ENCODE results near the gene RAPGEF5.

The RAPGEF5 gene

DNA sequence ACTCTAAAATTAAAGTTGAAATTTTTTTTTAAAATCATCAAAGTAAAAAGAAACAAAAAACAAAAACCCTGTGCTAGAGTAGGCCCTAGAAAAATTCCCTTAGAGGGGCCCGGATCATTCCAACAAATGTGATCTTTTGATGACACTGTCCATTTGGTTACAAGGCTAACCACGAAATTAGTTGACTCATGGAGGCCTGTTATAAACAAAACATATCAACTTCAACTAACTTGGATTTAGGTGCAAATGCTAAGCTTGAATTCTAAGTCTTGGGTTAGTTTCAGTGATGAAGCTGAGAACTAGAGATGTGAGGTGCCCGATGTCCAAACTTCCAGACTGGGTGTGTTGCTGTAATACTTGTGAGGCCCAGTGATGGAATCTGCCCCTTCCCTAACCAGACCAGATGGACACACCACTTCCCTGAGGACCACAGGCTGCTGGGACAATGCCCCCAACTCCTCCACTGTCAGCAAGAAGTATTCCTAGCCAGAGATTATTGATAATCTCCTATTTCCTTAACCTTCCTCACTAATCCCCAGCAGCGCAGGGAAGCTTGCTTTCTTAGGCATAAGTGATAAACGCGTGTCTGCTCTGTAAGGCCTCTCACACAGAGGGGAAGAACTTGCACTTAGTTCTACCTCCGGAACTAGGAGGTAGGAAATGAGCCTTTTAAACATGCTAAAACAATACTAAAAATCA, 108.7 kb downstream of the RAPGEF5 start:
- no peak overlapping the region for H3K27ac ChIP-seq (ENCODE audit: low read depth, low read length)
- no peak overlapping the region for H4K91ac ChIP-seq (ENCODE audit: low read depth, low read length)
- no peak overlapping the region for H4K8ac ChIP-seq (ENCODE audit: low read depth, low read length)
- H2BK120ac ChIP-seq (ENCODE audit: insufficient read depth, low read length, poor library complexity): no peak overlapping the region
- no peaks in the 10 kb centered on the region for H3K79me2 ChIP-seq (ENCODE audit: control insufficient read depth, insufficient read depth, low read length, poor library complexity)
- no peaks in the 10 kb centered on the region for H3K27me3 ChIP-seq (ENCODE audit: insufficient read depth, low read length)
- no peak overlapping the region for H3K9ac ChIP-seq (ENCODE audit: low read length)
- H3K36me3 ChIP-seq (ENCODE audit: control insufficient read depth in 1 of 2, insufficient read depth in 2 of 2, low read length in 2 of 2): no peaks in the 10 kb centered on the region
- H3K4me2 ChIP-seq (ENCODE audit: low read length): no peak overlapping the region
- H3K4ac ChIP-seq (ENCODE audit: low read depth, low read length): no peak overlapping the region
- no peaks in the 10 kb centered on the region for H3K4me1 ChIP-seq (ENCODE audit: control insufficient read depth in 1 of 2, insufficient read depth in 2 of 2, low read length in 2 of 2)
- no peak overlapping the region for H2BK12ac ChIP-seq (ENCODE audit: low read length)
- DNase-seq: no peak
- H4K12ac ChIP-seq (ENCODE audit: low read depth, low read length): no peak overlapping the region
- no peak overlapping the region for H2AFZ ChIP-seq (ENCODE audit: insufficient read depth, low read length, poor library complexity)
- H3K14ac ChIP-seq (ENCODE audit: low read length): no peak overlapping the region
- no peak overlapping the region for H3K4me3 ChIP-seq (ENCODE audit: low read depth, low read length)
- H3K9me3 ChIP-seq (ENCODE audit: insufficient read depth, low read depth, low read length): no peaks in the 10 kb centered on the region
- no peak overlapping the region for H3K23ac ChIP-seq (ENCODE audit: low read length)
- no peaks in the 10 kb centered on the region for H3K79me1 ChIP-seq (ENCODE audit: low read length)
- H3K18ac ChIP-seq (ENCODE audit: low read length): no peak overlapping the region
- no peak overlapping the region for H2BK5ac ChIP-seq (ENCODE audit: low read depth, low read length, poor library complexity)
- H2AK5ac ChIP-seq (ENCODE audit: low read length): no peak overlapping the region
- WGBS (ENCODE audit: extremely low coverage, insufficient coverage, insufficient read length): no CpG with 5 or more reads among the region's 7 CpGs

DNA sequence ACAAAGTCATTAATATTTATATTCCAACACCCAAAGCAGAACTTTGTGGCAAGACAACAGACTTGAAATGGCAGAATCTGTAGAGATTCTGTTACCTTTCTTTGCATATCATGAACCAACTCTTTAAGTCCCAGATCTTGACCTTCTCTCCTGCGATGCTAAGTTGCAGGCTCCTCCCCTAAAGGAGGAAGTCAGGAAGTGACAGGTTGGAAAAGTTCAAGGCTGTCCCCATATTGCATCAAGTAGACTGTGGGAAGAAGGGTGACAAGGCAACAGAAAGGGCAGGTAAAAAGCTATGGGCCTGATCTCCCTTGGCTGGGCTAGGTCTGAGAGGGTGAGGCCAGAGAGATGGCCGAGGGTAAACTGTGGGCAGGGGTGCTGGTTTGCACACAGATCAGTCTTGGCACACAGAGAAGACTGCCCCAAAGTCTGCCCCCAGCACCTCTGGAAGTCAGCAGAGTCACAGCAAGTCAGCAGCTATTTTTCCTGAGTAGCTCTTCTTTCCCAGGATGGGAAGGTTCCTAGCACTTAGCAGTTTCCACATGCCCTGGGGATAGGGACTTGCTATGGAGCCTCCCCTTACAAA, 115.1 kb downstream of the RAPGEF5 start:
- no peak for DNase-seq
- Histone ChIP-seq H2BK12ac (ENCODE audit: low read length) (no peak overlapping the region), H3K23ac (ENCODE audit: low read length) (no peak overlapping the region), H3K27me3 (ENCODE audit: insufficient read depth, low read length) (no peaks in the 10 kb centered on the region), H2AK5ac (ENCODE audit: low read length) (no peak overlapping the region), H3K36me3 (ENCODE audit: control insufficient read depth in 1 of 2, insufficient read depth in 2 of 2, low read length in 2 of 2) (no peaks in the 10 kb centered on the region), H3K4ac (ENCODE audit: low read depth, low read length) (no peak overlapping the region), H3K14ac (ENCODE audit: low read length) (no peak overlapping the region), H3K4me1 (ENCODE audit: control insufficient read depth in 1 of 2, insufficient read depth in 2 of 2, low read length in 2 of 2) (peaks cover under 1 to 4% of the 10 kb centered on the region in 2 experiments), H2BK120ac (ENCODE audit: insufficient read depth, low read length, poor library complexity) (no peak overlapping the region), H3K9ac (ENCODE audit: low read length) (no peak overlapping the region), H3K9me3 (ENCODE audit: insufficient read depth, low read depth, low read length) (no peaks in the 10 kb centered on the region), H2AFZ (ENCODE audit: insufficient read depth, low read length, poor library complexity) (no peak overlapping the region), H3K79me2 (ENCODE audit: control insufficient read depth, insufficient read depth, low read length, poor library complexity) (no peaks in the 10 kb centered on the region), H3K4me2 (ENCODE audit: low read length) (no peak overlapping the region), H4K91ac (ENCODE audit: low read depth, low read length) (no peak overlapping the region), H3K18ac (ENCODE audit: low read length) (no peak overlapping the region), H2BK5ac (ENCODE audit: low read depth, low read length, poor library complexity) (no peak overlapping the region), H3K27ac (ENCODE audit: low read depth, low read length) (no peak overlapping the region), H3K4me3 (ENCODE audit: low read depth, low read length) (no peak overlapping the region), H3K79me1 (ENCODE audit: low read length) (no peaks in the 10 kb centered on the region), H4K8ac (ENCODE audit: low read depth, low read length) (no peak overlapping the region), H4K12ac (ENCODE audit: low read depth, low read length) (no peak overlapping the region)
- no CpG with 5 or more reads among the region's 2 CpGs for WGBS (ENCODE audit: extremely low coverage, insufficient coverage, insufficient read length)

DNA sequence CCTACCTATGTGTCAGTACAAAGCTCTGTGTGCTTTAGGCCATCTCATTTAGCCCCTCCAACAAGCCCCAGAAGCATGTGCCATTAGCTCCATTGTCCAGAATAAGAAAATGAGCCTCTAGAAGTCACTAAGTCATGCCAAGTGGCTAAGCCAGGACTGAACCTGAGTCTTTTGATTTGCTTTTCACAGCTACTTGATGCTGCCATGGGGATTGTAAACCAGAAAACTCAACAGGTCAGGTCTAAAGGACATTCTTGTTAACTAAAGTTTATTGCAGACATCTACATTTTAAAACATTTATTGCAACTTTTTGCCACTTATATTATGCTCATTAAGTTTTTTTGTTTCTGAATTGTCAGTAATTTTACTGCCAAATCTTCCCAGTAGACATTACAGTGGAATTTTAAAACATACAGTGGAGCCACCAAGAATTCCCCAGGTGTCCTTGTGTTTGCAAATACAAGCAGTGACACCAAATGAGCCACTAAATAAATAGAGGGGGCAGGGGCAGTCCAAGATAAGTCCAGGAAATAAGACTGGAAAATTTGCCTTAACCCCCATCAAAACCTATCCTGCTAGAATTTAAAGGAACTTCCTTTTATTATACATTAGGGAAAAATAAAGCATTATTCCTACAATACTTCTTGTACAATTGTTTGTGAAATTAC, 115.9 kb downstream of the RAPGEF5 start:
- H3K27me3 ChIP-seq (ENCODE audit: insufficient read depth, low read length): no peaks in the 10 kb centered on the region
- H3K14ac ChIP-seq (ENCODE audit: low read length): no peak overlapping the region
- no peak overlapping the region for H2BK120ac ChIP-seq (ENCODE audit: insufficient read depth, low read length, poor library complexity)
- no peak overlapping the region for H2AK5ac ChIP-seq (ENCODE audit: low read length)
- H3K36me3 ChIP-seq (ENCODE audit: control insufficient read depth in 1 of 2, insufficient read depth in 2 of 2, low read length in 2 of 2): no peaks in the 10 kb centered on the region
- H2BK5ac ChIP-seq (ENCODE audit: low read depth, low read length, poor library complexity): no peak overlapping the region
- H3K4me1 ChIP-seq (ENCODE audit: control insufficient read depth in 1 of 2, insufficient read depth in 2 of 2, low read length in 2 of 2): peaks cover 8 to 9% of the 10 kb centered on the region in 2 experiments
- H3K27ac ChIP-seq (ENCODE audit: low read depth, low read length): no peak overlapping the region
- no peak overlapping the region for H2AFZ ChIP-seq (ENCODE audit: insufficient read depth, low read length, poor library complexity)
- no peak overlapping the region for H3K23ac ChIP-seq (ENCODE audit: low read length)
- H3K9me3 ChIP-seq (ENCODE audit: insufficient read depth, low read depth, low read length): no peaks in the 10 kb centered on the region
- H3K4ac ChIP-seq (ENCODE audit: low read depth, low read length): no peak overlapping the region
- H2BK12ac ChIP-seq (ENCODE audit: low read length): no peak overlapping the region
- H4K91ac ChIP-seq (ENCODE audit: low read depth, low read length): no peak overlapping the region
- H4K12ac ChIP-seq (ENCODE audit: low read depth, low read length): no peak overlapping the region
- H3K79me1 ChIP-seq (ENCODE audit: low read length): no peaks in the 10 kb centered on the region
- H3K18ac ChIP-seq (ENCODE audit: low read length): no peak overlapping the region
- DNase-seq: no peak
- no peak overlapping the region for H4K8ac ChIP-seq (ENCODE audit: low read depth, low read length)
- no peak overlapping the region for H3K4me2 ChIP-seq (ENCODE audit: low read length)
- no peak overlapping the region for H3K9ac ChIP-seq (ENCODE audit: low read length)
- no peak overlapping the region for H3K4me3 ChIP-seq (ENCODE audit: low read depth, low read length)
- H3K79me2 ChIP-seq (ENCODE audit: control insufficient read depth, insufficient read depth, low read length, poor library complexity): no peaks in the 10 kb centered on the region

DNA sequence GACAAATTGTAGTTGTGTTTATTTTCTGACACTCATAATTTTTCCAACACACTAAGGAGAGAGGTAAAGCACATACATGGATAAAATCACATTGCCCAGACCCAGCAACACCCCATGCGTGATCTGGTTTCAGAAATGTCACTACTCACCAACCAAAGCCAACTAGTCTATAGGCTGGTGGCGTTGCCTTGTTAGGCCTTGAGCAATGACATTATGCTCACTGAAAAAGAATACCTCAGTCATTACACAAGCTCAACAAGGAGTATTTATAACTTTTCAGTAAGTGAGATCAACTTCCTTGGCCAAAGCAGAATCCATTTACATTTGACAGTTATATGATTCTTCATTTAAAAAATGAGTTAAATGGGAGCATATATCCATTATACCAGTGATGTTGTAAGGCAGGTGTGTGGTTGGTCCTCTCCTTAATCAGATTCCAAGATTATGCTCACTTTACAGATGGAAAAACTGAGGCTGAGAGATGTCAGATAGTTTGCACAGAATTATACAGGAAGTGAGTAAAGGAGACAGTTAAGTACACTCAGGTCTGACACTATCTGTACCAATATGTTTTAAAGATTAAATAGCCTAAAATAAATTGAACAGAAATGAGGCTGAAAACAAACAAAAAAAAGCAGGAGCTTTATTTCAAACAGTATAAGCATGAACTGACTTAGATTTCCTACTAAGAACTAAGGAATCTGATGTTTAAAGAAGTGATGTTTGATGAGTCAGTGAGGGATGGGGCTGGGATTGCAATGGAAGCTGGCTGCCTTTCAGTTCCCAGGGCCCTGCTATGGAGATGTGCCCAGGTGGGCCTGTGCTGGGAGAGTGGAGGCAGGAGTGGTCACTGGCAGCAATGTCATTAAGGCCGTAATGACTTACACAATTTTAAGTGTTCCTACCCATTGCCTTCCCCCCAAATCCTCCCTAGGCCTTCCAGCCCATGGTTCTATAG, 118.3 kb downstream of the RAPGEF5 start:
- Histone ChIP-seq H3K4ac (ENCODE audit: low read depth, low read length) (no peak overlapping the region), H3K9me3 (ENCODE audit: insufficient read depth, low read depth, low read length) (no peaks in the 10 kb centered on the region), H2AK5ac (ENCODE audit: low read length) (no peak overlapping the region), H3K27me3 (ENCODE audit: insufficient read depth, low read length) (no peaks in the 10 kb centered on the region), H3K23ac (ENCODE audit: low read length) (no peak overlapping the region), H3K79me2 (ENCODE audit: control insufficient read depth, insufficient read depth, low read length, poor library complexity) (no peaks in the 10 kb centered on the region), H3K4me2 (ENCODE audit: low read length) (no peak overlapping the region), H2BK12ac (ENCODE audit: low read length) (no peak overlapping the region), H2AFZ (ENCODE audit: insufficient read depth, low read length, poor library complexity) (no peak overlapping the region), H3K36me3 (ENCODE audit: control insufficient read depth in 1 of 2, insufficient read depth in 2 of 2, low read length in 2 of 2) (no peaks in the 10 kb centered on the region), H3K14ac (ENCODE audit: low read length) (no peak overlapping the region), H4K91ac (ENCODE audit: low read depth, low read length) (no peak overlapping the region), H4K12ac (ENCODE audit: low read depth, low read length) (no peak overlapping the region), H3K79me1 (ENCODE audit: low read length) (no peaks in the 10 kb centered on the region), H4K8ac (ENCODE audit: low read depth, low read length) (no peak overlapping the region), H3K18ac (ENCODE audit: low read length) (no peak overlapping the region), H3K27ac (ENCODE audit: low read depth, low read length) (no peak overlapping the region), H3K9ac (ENCODE audit: low read length) (no peak overlapping the region), H3K4me3 (ENCODE audit: low read depth, low read length) (no peak overlapping the region), H2BK120ac (ENCODE audit: insufficient read depth, low read length, poor library complexity) (no peak overlapping the region), H2BK5ac (ENCODE audit: low read depth, low read length, poor library complexity) (no peak overlapping the region), H3K4me1 (ENCODE audit: control insufficient read depth in 1 of 2, insufficient read depth in 2 of 2, low read length in 2 of 2) (peaks cover 8 to 9% of the 10 kb centered on the region in 2 experiments)
- WGBS (ENCODE audit: extremely low coverage, insufficient coverage, insufficient read length): no CpG with 5 or more reads among the region's 3 CpGs
- DNase-seq: no peak

Measured in trophoblast cell (in vitro differentiated cells and primary cell).